ENCODE results near the gene HEATR5B. TPM values are rescaled to one million over a fixed set of nuclear protein-coding genes. Genes with fewer than 3 reads are reported as not detected.

Gene HEATR5B
- total and polyA plus RNA-seq, 2 of the 8 experiments (the other 6 are each of a cell fraction or from before 2014, with no cell fraction given), result 7.0 to 12.6 TPM

DNA sequence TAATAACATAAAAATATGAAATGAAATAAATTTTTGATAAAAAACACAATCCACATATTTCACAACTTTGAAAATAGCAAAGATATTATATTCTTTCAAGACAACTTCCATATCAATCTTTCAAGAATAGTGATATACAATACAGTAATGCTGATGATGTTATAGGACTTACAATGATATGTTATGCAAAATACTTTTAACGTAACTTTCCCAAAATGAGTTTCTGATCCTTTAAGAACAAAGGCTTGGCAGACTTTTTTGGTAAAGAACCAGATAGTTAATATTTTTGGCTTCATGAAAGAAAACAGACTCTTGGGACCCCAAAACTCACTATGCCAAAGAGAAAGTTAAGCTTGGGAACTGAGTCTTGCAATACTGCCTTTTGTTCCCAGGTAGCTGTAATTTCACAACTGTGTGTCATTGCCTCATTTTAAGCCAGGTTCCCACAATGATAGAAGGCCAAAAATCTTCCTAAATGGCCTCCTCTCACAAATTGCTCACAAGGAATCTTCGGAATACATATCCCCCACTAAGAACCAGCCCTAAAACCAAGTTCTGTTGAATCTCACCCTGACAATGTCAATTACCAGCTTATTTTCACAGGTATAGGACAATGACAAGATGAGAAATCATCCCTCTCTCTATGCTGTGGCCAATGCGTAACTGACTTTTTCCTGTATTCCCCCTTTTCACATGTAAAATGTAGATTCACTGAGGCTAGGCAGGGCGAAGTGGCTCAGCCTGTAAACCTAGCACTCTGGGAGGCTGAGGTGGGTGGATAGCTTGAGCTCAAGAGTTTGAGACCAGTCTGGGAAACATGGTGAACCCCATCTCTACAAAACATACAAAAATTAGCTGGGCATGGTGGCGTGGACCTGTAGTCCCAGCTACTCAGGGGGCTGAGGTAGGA, 63.0 kb downstream of the HEATR5B start (continued):
- TF ChIP-seq RNF2 (IDR thresholded peaks at IDR 0.05; ENCODE audit: borderline replicate concordance, low read depth, low read length, missing control alignments, poor library complexity, severe bottlenecking) (no peak), BCL11A (IDR thresholded peaks at IDR 0.05; ENCODE audit: low read depth in 2 of 2, low read length in 2 of 2) (no peak), SUZ12 (IDR thresholded peaks at IDR 0.05; ENCODE audit: low read length) (no peak), SP1 (IDR thresholded peaks at IDR 0.05; ENCODE audit: low read depth, low read length) (no peak)

All from H1 (cell line).